ENCODE data around the gene PRSS33.

PRSS33 gene

DNA sequence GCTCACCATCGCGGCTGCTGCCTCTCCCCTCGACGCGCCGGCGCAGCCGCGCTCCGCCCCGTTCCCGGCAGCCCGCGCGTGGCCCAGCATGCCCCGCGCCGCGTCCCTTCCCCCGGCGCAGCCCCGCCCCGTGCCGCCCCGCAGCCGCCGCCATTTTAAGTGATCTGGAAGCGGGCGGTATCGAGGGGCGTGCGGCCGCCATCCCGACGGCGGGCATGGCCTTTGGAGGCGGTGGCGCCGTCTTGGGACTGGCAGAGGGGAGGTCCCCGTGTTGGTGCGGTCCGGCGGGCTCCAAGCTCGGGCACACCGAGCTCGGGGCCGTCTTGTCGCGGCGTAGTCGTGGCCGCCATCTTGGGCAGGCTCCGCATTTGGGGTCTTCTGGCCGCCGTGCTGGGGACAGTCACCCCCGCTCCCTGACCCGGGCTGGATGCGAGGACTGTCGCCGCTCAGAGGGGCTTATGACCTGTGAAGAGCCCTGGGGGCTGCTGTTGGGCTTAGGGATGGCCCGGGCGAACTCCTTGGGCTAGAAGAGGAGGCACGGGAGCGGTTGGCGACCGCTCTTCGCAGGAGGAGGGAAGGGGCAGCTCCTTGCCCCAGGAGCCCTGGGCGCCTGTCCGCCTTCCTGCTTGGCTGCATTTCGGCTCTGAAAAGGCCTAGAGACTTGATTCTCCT is 10.0 kb downstream of the PRSS33 start, which contains the start of gene ELOB:
ELOB (minus strand) TSS at position 50 of the 672 bp plus-strand sequence; CDS start at position 9, 41 bp downstream.
- peak; percentile 81 for DNase-seq (ENCODE audit: low read depth)

DNA sequence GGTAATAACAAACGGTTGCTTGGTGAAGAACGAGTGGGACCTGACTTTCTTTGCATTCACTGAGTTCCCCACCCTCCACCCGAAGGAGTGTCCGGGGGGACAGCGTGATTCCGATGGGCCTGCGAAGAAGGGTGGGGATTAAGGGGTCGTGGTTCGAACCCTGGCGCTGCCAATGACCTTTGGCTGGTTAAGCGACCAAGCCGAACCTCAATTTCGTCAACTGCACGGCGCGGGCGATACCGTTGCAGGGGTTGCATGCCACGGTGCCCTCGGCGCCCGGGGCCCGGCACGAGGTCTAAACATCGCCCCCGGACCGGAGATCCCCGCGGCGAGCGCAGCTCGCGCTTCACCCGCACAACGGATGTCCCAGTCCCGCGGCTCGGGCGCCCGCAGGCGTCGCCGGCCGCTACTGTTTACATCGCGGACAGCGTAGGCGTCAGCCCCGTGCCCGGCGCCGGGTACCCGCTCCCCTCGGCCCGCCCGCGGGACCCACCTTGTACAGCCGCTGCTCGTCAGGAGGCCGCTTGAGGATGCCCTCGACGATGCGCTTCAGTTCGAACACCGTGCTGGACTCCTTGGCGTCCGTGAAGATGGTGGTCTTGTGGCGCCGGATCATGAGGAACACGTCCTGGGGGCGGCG is 10.7 kb downstream of the PRSS33 start:
- DNase-seq (ENCODE audit: low read depth), result peak; percentile 18

DNA sequence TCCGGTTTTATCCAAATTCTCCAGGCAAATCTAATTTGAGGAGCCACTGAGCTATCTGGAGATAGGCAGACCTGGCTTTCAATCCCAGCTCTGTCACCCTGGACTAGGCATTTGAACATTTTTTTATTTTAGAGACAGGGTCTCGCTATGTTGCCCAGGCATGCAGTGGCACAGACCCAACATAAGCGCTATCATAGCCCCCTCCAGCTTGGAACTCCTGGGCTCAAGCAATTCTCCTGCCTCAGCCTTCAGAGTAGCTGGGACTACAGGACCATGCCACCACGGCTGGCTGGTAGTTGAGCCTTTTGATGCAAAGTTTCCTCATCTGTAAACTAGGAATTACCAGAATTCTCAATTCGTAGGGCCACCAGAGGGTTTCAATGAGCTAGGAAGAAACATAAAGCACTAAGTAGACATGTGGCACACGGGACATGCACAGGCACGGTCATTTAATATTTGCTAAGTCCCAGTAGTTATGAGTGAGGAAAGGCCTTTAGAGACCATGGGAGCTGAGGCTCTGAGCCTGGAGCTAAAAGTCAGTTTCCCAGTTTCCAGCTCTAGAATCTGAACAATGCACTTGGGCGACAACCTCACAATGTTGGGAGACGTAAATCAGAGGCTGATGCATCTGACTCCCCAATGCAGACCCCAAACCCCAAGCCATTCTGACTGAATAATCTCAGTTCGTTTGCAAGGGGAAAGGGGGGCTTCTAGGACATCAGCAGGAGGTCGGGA is 11.4 kb downstream of the PRSS33 start:
- no peak for DNase-seq (ENCODE audit: low read depth)

DNA sequence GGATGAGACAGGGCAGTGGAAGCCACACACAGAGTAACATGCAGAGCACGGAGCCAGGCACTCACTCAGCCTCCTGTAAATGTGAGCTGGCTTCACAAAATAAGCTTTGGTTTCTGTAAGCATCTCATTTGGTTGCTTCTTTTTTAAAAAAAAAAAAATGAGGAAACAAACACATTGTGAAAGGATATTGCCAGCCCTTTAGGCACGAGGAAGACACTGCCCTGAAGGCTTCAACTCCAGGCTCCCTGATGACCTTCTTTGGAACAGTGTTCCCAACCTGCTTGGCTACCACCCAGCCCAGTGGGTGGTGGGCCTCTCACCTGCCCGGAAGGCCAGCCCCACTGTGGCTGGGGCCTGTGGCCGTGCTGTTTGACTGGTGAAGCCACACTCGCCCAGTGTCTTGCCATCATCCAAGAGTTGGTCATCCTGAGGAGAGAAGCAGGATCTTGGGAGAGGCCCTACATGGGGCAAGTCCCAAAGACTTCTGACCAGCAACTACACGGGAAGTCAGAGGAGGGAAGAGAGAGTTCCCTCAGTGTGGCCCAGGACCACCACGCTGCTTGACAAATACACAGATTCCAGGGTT is 12.1 kb downstream of the PRSS33 start:
- DNase-seq (ENCODE audit: low read depth), result no peak

DNA sequence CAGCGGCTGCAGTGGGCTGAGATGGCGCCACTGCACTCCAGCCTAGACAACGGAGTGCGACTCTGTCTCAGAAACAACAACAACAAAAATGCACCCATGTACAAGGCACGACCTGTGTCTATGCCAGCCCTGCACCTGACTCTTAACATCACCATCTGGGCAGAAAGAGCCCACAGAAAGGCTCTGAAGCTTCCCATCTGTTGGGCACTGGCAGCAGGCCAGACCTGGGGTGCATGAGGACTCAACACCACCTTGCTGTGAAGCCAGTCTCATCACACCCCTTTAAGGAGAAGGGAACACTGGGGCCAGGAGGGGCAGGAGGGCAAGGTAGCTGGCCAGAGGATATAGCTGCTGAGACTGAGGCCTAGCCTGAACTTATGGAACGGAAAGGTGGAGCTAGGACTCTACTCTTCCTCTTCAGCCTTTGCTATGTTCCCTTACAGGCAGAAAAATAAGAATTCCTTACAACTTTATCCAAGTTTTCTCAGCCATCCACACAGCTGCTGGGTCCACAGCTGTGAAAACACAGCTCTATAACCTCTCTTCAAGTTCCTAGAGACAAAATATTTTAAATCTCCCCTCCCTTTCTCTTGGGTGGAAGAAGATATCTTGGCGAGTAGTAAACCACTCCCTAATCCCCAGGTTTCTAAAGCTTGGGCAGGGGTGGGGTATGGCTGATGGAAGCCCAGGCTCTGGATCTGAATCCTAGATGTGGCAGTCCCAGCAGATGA is 13.0 kb downstream of the PRSS33 start:
- DNase-seq (ENCODE audit: low read depth), result no peak

DNA sequence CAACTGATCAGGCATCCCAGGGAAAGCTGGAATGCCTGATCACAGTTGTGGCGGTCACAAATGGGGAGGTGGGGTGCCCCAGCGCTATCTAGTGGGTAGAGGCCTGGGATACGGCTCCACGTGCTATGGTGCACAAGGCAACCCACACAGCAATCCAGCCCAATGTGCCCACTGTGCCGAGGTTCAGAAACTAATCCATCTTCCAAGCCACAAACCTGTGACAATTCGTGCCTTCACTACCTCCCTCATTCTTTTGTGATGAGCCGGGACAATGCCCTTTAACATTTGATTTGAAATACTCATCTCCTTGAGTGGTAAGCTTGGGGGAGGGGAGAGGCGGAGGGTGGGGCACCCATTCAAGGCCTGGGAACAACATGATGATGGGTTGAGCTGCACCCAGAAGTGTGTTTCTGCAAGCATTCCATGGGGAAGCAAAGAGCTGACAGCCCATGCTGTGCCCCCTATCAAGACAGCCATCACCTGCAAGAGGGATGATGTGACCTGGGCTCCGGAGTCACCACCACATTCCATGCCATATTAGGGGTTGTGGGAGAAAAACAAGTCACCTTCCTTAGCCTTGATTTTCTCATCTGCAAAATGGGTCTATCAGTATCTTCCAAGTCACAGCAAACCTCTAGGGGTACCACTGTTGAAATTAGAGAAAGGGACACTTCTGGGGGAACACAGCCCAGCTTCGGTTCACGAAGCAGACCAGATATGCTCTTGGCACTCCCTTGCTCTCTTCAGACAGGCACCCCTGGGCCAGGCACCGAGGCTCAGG is 14.0 kb downstream of the PRSS33 start:
- DNase-seq (ENCODE audit: low read depth), result no peak

DNA sequence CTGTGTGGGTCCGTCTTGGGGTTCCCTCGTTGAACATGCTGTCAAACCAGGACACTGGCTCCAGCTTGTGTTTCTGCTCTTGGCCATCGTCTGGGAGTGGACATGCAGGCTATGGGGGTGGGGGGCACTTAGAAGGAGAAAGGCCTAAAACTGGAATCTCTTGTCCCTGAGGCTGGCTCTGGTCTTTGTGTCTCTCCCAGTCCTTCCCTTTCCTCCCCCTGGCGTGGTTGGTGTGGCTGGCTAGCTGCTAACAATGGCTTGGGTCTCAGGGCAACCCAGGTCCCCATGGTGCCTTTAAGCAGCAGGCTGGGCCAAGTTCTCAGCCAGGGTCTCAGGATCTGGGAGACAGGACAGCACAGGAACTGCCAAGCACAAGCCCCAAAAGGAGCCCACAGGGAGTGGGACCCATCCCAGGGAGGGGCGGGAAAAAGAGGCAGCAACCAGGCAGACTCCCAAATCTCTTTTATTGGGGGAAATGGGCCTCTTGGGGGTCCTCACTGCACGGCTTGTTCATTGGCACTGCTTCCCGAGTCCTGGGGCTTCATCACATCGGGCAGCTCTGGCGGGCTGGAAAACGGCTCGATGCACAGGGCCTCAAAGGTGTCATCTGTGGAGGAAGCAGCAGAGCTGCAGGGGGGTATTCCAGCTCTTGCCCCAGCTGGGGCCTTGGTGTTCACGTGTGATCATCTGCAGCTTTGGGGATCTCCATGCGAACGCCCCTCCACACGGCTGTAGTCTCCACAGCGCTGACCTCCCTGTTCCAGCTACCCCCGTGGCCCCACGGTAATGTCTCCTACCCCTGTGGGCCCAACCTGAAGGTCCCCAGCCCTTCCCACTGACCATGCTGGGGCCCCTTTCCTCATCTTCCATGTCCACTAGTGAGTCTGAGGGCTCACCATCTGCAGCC is 15.6 kb downstream of the PRSS33 start:
- DNase-seq (ENCODE audit: low read depth), result no peak

DNA sequence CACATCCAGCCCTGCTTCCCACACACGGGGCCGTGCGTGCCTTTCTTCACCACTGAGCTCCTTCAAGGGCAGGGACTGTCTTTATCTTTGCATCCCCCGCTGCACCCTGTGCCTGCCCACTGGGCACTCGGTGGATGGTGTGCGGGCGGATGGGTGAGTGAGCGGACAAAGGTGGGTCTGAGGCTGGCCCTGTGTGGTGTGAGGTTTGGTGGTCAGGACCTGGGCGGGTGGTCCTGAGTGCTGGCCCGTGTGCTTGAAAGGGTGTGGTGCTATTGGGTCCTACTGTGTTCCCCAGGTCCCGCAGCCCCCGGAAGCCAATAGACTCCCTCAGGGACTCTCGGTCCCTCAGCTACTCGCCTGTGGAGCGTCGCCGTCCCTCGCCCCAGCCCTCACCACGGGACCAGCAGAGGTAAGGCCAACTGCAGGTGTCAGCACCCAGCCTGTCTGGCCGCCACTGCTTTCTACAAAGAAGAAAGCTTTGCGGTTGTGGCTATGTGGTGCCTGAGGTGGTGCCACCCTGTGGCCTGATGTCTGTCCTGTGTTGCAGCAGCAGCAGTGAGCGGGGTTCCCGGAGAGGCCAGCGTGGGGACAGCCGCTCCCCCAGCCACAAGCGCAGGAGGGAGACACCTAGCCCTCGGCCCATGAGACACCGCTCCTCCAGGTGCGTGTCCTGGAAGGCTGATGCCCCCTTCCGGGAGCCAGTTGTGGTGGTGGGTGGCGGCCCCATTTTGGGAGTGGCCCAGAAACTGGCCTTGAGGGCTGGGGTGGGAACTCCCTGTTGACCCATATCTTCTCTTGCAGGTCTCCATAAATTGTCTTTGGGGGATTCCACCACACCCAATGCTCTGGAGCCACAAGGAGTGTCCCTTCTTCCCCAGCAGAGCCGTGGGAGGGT is 17.1 kb downstream of the PRSS33 start:
- no peak for DNase-seq (ENCODE audit: low read depth)

DNA sequence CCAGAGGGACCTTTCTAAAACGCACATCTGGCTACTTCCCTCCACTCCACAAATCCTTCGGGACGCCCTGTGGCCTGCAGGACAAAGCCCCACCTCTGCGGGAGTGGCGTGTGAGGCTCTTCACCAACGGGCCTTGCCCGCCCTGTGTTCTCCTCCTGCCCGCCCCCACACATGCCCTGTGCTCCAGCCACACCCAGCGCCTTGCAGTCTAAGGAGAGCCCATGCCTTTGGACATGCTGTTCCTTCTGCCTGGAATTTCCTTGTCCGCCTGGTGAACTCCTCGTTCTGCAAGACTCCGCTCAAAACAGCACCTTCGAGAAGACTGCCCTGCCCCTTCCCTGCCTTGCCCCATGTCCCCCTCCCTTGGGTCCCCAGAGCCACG is 17.7 kb downstream of the PRSS33 start:
- DNase-seq (ENCODE audit: low read depth), result no peak

DNA sequence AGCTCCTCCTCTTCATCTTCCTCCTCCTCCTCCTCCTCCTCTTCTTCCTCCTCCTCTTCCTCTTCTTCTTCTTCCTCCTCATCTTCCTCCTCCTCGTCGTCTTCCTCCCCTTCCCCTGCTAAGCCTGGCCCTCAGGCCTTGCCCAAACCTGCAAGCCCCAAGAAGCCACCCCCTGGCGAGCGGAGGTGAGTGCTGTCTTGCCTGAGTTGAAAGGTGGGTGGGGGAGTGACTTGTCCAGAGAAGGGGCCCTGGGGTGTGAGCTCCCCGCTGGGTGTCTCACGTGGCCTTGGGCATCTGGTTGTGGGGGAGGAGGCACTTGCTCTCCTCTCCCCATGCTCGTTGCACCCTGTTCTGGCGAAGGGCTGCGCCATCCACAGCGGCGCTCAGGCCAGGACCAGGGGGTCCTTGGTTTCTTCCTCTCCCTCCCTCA is 18.2 kb downstream of the PRSS33 start:
- no peak for DNase-seq (ENCODE audit: low read depth)

DNA sequence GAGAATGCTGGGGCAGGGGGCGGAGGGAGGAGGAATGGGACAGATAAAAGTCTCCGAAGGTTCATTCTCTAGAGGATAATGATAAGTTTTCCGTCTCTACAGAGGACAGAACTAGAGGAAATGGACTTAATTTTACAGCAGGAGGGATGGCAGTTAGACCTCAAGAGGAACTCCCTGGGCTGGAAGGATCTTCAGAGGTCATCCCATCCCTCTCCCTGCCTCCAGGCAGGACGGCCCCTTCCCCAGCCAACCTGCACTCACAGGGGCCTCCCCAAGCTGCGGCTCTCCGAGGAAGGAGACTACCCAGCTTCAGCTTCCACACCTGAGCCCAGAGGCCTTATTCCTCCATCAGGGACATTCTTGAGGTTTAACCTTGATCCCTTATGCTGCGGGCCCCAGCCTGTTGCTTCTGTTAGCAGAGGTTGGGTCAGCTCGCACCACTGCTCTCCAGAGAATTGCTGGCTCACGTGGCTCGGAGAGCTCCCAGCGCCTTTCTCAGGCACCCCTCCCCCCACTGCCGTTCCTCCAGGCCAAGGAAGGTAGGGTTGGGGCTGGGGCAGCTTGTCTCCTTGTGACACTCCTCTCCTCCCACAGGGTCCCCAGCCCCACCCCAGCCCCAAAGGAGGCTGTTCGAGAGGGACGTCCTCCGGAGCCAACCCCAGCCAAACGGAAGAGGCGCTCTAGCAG is 18.8 kb downstream of the PRSS33 start:
- DNase-seq (ENCODE audit: low read depth), result peak; percentile 24

DNA sequence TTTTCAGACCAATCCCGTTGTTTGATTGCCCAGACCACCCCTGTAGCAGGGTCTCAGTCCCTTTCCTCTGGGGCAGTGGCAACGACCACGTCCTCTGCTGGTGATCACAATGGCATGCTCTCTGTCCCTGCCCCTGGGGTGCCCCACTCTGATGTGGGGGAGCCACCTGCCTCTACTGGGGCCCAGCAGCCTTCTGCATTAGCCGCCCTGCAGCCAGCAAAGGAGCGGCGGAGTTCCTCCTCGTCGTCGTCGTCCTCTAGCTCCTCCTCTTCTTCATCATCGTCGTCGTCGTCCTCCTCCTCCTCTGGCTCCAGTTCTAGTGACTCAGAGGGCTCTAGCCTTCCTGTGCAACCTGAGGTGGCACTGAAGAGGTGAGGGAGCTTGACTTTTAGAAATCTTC is 19.5 kb downstream of the PRSS33 start:
- no peak for DNase-seq (ENCODE audit: low read depth)

DNA sequence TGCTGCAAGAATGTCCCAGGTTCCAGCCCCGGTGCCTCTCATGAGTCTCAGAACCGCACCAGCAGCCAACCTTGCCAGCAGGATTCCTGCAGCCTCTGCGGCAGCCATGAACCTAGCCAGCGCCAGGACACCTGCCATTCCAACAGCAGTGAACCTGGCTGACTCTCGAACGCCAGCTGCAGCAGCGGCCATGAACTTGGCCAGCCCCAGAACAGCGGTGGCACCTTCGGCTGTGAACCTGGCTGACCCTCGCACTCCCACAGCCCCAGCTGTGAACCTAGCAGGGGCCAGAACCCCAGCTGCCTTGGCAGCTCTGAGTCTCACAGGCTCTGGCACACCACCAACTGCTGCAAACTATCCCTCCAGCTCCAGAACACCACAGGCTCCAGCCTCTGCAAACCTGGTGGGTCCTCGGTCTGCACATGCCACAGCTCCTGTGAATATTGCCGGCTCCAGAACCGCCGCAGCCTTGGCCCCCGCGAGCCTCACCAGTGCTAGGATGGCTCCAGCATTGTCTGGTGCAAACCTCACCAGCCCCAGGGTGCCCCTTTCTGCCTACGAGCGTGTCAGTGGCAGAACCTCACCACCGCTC is 20.1 kb downstream of the PRSS33 start:
- DNase-seq (ENCODE audit: low read depth), result no peak

DNA sequence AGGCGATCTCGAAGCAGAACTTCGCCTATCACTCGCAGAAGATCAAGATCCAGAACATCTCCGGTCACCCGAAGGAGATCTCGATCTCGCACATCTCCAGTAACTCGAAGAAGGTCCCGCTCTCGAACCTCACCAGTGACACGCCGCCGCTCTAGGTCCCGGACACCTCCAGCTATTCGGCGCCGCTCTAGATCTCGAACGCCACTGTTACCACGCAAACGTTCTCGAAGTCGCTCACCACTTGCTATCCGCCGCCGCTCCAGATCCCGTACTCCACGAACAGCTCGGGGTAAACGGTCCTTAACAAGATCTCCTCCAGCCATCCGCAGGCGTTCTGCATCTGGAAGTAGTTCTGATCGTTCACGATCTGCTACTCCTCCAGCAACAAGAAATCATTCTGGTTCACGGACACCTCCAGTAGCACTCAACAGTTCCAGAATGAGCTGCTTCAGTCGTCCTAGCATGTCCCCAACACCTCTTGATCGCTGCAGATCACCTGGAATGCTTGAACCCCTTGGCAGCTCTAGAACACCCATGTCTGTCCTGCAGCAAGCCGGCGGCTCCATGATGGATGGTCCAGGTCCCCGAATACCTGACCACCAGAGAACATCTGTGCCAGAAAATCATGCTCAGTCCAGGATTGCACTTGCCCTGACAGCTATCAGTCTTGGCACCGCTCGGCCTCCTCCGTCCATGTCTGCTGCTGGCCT is 20.8 kb downstream of the PRSS33 start:
- DNase-seq (ENCODE audit: low read depth), result no peak

DNA sequence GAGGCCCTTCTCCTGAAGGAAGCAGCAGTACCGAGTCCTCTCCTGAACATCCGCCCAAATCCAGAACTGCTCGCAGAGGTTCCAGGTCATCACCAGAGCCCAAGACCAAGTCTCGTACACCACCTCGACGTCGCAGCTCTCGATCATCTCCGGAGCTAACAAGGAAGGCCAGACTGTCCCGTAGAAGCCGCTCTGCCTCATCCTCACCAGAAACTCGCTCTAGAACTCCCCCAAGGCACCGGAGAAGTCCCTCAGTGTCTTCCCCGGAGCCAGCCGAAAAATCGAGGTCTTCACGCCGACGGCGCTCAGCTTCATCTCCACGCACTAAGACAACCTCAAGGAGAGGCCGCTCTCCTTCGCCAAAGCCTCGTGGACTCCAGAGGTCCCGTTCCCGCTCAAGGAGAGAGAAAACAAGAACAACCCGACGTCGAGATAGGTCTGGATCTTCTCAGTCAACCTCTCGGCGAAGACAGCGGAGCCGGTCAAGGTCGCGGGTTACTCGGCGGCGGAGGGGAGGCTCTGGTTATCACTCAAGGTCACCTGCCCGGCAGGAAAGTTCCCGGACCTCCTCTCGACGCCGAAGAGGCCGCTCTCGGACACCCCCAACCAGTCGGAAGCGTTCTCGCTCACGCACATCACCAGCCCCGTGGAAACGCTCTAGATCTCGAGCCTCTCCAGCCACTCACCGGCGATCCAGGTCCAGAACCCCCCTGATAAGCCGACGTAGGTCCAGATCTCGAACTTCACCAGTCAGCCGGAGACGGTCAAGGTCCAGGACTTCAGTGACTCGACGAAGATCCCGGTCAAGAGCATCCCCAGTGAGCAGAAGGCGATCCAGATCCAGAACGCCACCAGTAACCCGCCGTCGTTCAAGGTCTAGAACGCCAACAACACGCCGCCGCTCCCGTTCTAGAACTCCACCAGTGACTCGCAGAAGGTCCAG is 21.6 kb downstream of the PRSS33 start:
- no peak for DNase-seq (ENCODE audit: low read depth)

DNA sequence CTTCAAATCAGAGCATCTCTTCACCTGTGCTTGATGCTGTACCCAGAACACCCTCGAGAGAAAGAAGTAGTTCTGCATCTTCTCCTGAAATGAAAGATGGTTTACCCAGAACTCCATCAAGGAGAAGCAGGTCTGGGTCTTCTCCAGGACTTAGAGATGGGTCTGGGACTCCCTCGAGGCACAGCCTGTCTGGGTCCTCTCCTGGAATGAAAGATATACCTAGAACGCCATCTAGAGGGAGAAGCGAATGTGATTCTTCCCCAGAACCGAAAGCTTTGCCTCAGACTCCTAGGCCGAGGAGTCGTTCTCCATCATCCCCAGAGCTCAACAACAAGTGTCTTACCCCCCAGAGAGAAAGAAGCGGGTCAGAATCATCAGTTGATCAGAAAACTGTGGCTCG is 22.6 kb downstream of the PRSS33 start:
- DNase-seq (ENCODE audit: low read depth), result no peak

Data from iris pigment epithelial cell (primary cell).